PFSK-1 (cell line): Measurements from ENCODE around the gene CAMTA1.

Experiments used
- TAF1 ChIP-seq: IDR thresholded peaks from 2 replicates; pipeline ENCODE4 v1.6.1; 2012; ENCODE audit warnings: low read length, control low read depth, borderline replicate concordance; ENCODE audit not compliant: insufficient read depth
- TF ChIP-seq, protein P1 (sequence below), 2 experiments: IDR thresholded peaks; 2 replicates each; pipeline versions ENCODE4 v1.6.1 to v1.8.0; 2011 to 2012; ENCODE audit warnings: low read depth in 2 of 2, low read length in 2 of 2, control low read depth in 1 of 2, inconsistent platforms in 1 of 2, mild to moderate bottlenecking in 1 of 2, moderate library complexity in 1 of 2; ENCODE audit not compliant: insufficient read depth in 1 of 2

GRCh38 chr1:6867729-6868659, 82.7 kb downstream of the CAMTA1 start:
- TF ChIP-seq TAF1 = no peak
- TF ChIP-seq, protein P1, sequence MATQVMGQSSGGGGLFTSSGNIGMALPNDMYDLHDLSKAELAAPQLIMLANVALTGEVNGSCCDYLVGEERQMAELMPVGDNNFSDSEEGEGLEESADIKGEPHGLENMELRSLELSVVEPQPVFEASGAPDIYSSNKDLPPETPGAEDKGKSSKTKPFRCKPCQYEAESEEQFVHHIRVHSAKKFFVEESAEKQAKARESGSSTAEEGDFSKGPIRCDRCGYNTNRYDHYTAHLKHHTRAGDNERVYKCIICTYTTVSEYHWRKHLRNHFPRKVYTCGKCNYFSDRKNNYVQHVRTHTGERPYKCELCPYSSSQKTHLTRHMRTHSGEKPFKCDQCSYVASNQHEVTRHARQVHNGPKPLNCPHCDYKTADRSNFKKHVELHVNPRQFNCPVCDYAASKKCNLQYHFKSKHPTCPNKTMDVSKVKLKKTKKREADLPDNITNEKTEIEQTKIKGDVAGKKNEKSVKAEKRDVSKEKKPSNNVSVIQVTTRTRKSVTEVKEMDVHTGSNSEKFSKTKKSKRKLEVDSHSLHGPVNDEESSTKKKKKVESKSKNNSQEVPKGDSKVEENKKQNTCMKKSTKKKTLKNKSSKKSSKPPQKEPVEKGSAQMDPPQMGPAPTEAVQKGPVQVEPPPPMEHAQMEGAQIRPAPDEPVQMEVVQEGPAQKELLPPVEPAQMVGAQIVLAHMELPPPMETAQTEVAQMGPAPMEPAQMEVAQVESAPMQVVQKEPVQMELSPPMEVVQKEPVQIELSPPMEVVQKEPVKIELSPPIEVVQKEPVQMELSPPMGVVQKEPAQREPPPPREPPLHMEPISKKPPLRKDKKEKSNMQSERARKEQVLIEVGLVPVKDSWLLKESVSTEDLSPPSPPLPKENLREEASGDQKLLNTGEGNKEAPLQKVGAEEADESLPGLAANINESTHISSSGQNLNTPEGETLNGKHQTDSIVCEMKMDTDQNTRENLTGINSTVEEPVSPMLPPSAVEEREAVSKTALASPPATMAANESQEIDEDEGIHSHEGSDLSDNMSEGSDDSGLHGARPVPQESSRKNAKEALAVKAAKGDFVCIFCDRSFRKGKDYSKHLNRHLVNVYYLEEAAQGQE (IDR thresholded peaks at IDR 0.05; ENCODE audit: insufficient read depth in 1 of 2, low read depth in 2 of 2, low read length in 2 of 2) = no peak
